ENCODE measurements around the gene SUSD5. TPM values are rescaled to one million over a fixed set of nuclear protein-coding genes. Genes with fewer than 3 reads are reported as not detected.

Gene SUSD5
- total and polyA plus RNA-seq, 2 of the 4 experiments (the other 2 are of a cell fraction) = 1.4 to 2.9 TPM

GRCh38 chr3:33131331-33132018 is 87.1 kb downstream of the SUSD5 start:
- Histone ChIP-seq H3K4me3 (ENCODE audit: insufficient read depth, low read depth, low read length) (no peak overlapping the region), H3K14ac (replicated peaks; ENCODE audit: low read depth, low read length) (no peak overlapping the region), H2AK9ac (replicated peaks; ENCODE audit: low read depth, low read length, poor library complexity) (no peak overlapping the region), H3K18ac (ENCODE audit: low read depth, low read length) (no peak overlapping the region), H2AK5ac (ENCODE audit: low read depth, low read length) (no peak overlapping the region), H3K27me3 (ENCODE audit: control insufficient read depth, insufficient read depth, low read length) (no peaks in the 10 kb centered on the region), H2BK20ac (ENCODE audit: low read depth, low read length) (no peak overlapping the region), H3K9me1 (ENCODE audit: insufficient read depth, low read length) (no peaks in the 10 kb centered on the region; the same call in 1 of the 2 replicates), H3K4me1 (ENCODE audit: control insufficient read depth, insufficient read depth, low read length) (peaks cover 4% of the 10 kb centered on the region), H4K8ac (ENCODE audit: low read depth in 2 of 2, low read length in 2 of 2) (no peak overlapping the region), H3K79me1 (ENCODE audit: low read depth in 1 of 2, low read length in 2 of 2) (peaks cover 3 to 19% of the 10 kb centered on the region in 2 experiments; a peak in 3 of 4 replicates), H4K20me1 (ENCODE audit: insufficient read depth, low read length) (peaks cover 13% of the 10 kb centered on the region; the same call in 1 of the 2 replicates), H3K27ac (ENCODE audit: insufficient read depth, low read length) (no peak overlapping the region), H3K36me3 (ENCODE audit: control insufficient read depth, insufficient read depth, low read length) (peaks cover 21% of the 10 kb centered on the region), H3K23ac (ENCODE audit: low read depth, low read length) (no peak overlapping the region), H2AFZ (replicated peaks; ENCODE audit: low read length, poor library complexity) (peak overlapping the region; percentile 62), H2BK15ac (ENCODE audit: low read depth, low read length) (no peak overlapping the region), H3K9me3 (ENCODE audit: control insufficient read depth, insufficient read depth, low read length) (no peaks in the 10 kb centered on the region), H2BK5ac (ENCODE audit: low read depth, low read length, poor library complexity, severe bottlenecking) (no peak overlapping the region), H3K4me2 (ENCODE audit: low read depth, low read length) (no peak overlapping the region), H3K9ac (ENCODE audit: low read depth, low read length) (no peak overlapping the region), H3K56ac (ENCODE audit: extremely low read depth, insufficient read depth, low read length) (no peak overlapping the region), H3K4ac (ENCODE audit: low read depth, low read length) (no peak overlapping the region), H4K91ac (ENCODE audit: insufficient read depth, low read depth, low read length) (no peak overlapping the region), H2BK120ac (ENCODE audit: low read depth, low read length) (no peak overlapping the region), H4K5ac (ENCODE audit: low read depth, low read length) (no peak overlapping the region)
- ChIA-PET POLR2A (ENCODE audit: unreplicated experiment) (interaction anchor here (0.6 kb wide), 1 partner anchor 189 kb away, joined by 3 read pairs; no protein-coding TSS in a partner anchor), CTCF (interaction anchor here (0.5 to 4.0 kb wide), 12 partner anchors 9 to 656 kb away, joined by 3 to 66 read pairs (median 5); no protein-coding TSS in a partner anchor)
- BruUV-seq (replicated peaks) = no TSS peak
- intact Hi-C loops (cut with micrococcal nuclease) (loop anchor here (1.0 to 2.0 kb wide), 4 partner anchors 184 to 656 kb away; partner anchors contain the start of gene UBP1), in situ Hi-C loops (cut with MboI; ENCODE audit: low sequenced_read_pairs) (loop anchor here (5.0 to 10.0 kb wide), 2 partner anchors 241 to 653 kb away; no protein-coding TSS in a partner anchor), dilution Hi-C loops (cut with HindIII; ENCODE audit: low sequenced_read_pairs, unreplicated experiment) (loop anchor here (25.0 kb wide), 1 partner anchor 256 kb away; no protein-coding TSS in a partner anchor)
- 50% methylated on average over 2 of the region's 6 CpGs; no CpG with 5 or more reads in 1 of the 2 experiments for WGBS, 2 experiments (ENCODE audit: extremely low coverage in 2 of 2, insufficient read length in 1 of 2)
- DNase-seq (peak; percentile 70), ATAC-seq (ENCODE audit: low read depth) (peak; percentile 83)
- no peak for TF ChIP-seq NFE2L2 (IDR thresholded peaks at IDR 0.05; ENCODE audit: low read depth, low read length)
- no peak for TF ChIP-seq CHD1 (IDR thresholded peaks at IDR 0.05; ENCODE audit: low read depth, low read length)
- no peak for TF ChIP-seq MAZ (IDR thresholded peaks at IDR 0.05; ENCODE audit: borderline replicate concordance, low read depth, low read length)
- no peak for TF ChIP-seq MXI1 (IDR thresholded peaks at IDR 0.05; ENCODE audit: borderline replicate concordance, low read depth, low read length)
- TF ChIP-seq RAD21 (IDR thresholded peaks at IDR 0.05; ENCODE audit: low read length) = peak; percentile 85
- no peak for TF ChIP-seq ELK1 (IDR thresholded peaks at IDR 0.05; ENCODE audit: borderline replicate concordance, low read depth, low read length)
- no peak for TF ChIP-seq POLR2A (IDR thresholded peaks at IDR 0.05; ENCODE audit: low read depth, low read length)
- TF ChIP-seq CTCF (conservative IDR thresholded peaks at IDR 0.05; ENCODE audit: low read depth, low read length) = peak; percentile 83
- TF ChIP-seq BHLHE40 (IDR thresholded peaks at IDR 0.05; ENCODE audit: low read depth, low read length) = no peak
- no peak for TF ChIP-seq MAFK (IDR thresholded peaks at IDR 0.05; ENCODE audit: low read depth, low read length)
- no peak for TF ChIP-seq CEBPB (IDR thresholded peaks at IDR 0.05; ENCODE audit: low read depth, low read length)
- TF ChIP-seq RCOR1 (IDR thresholded peaks at IDR 0.05; ENCODE audit: insufficient replicate concordance, low read length) = no peak
- TF ChIP-seq SMC3 (IDR thresholded peaks at IDR 0.05; ENCODE audit: low read depth, low read length) = peak; percentile 82
- TF ChIP-seq USF2 (IDR thresholded peaks at IDR 0.05; ENCODE audit: low read depth, low read length) = no peak

All from IMR-90 (cell line).